Epidermal melanocyte (primary cell): Measurements from ENCODE around the gene AHSP.
"Not testable (repeated sequence)": the region's sequence is repeated elsewhere in the genome, so short reads cannot be mapped to it uniquely, and the experiment has no call there.

Source experiments
- DNase-seq: peaks from one replicate; pipeline ENCODE4 v3.0.0; 2011; ENCODE audit warnings: low spot score; ENCODE audit not compliant: insufficient read length

Gene AHSP

DNA sequence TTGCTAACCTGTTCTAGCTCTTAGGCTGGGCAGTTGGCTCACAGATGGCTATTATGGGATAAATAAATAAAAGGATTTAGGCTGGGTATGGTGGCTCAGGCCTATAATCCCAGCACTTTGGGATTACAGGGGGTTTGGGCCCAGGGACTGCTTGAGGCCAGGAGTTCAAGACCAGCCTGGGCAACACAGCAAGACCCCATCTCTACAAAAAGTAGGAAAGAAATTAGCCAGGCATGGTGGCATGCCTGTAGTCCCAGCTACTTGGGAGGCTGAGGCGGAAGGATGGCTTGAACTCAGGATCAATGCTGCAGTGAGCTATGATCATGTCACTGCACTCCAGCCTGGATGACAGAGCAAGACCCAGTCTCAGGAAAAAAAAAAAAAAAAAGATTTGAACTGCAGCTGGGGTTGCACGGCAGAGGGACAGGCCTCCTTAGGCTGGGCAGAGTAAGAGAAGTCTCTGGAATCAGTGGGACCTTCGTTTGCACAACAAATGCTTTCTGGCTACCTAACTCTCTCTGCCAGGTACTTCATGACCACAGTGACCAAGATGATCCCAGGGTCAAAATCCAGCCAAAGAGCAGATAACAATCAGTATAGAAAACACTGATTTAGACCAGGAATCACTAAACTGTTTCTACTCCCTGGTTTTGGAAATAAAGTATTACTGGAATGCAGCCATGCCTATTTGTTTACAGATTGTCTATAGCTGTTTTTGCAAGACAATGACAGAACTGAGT, 26.3 kb upstream of the AHSP start:
- DNase-seq, result no peak

- DNase-seq, result no peak
Observed at GRCh38 chr16:31501966-31502348, 25.7 kb upstream of the AHSP start.

- no peak for DNase-seq
Observed at GRCh38 chr16:31502981-31503380, 24.7 kb upstream of the AHSP start.

DNA sequence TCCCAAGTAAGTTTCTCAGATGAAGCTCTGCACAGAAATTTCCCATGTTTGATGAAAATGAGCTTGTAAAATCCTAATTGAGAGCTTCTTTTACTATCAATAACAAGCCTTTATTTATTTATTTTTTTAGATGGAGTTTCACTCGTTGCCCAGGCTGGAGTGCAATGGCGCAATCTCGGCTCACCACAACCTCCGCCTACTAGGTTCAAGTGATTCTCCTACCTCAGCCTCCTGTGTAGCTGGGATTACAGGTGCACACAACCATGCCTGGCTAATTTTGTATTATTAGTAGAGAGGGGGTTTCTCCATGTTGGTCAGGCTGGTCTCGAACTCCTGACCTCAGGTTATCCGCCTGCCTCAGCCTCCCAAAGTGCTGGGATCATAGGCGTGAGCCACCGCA, 24.1 kb upstream of the AHSP start:
- not testable (repeated sequence) for DNase-seq

DNA sequence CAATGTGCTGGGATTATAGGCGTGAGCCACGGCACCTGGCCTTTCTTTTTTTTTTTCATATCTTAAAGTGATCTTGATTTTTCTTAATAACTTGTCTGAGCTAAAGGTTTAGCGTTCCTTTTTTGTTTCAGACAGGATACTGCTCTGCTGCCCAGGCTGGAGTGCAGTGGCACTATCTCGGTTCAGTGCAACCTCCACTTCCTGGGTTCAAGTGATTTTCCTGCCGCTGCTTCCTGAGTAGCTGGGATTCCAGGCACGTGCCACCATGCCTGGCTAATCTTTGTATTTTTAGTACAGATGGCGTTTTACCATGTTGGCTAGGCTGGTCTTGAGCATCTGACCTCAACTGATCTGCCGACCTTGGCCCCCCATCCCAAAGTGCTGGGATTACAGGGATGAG, 23.5 kb upstream of the AHSP start:
- no peak for DNase-seq

DNA sequence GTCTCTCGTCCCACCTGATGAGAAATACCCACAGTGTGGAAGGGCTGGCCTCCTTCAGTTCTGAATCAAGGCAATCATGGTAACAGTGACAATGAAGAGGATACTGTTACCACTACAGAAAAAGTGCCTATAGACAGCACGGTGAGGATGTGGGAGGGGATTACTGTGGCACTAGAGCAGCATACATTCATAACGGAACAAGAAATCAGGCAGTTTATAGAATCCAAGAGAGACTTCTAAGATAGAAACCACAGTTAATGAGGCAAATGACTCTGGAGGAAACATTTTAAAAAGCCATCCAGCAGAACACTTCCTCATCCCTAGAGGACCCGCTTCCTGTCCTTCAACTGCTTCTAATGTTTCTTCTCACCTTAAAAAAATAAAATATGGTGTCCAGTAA, 22.2 kb upstream of the AHSP start:
- no peak for DNase-seq

DNA sequence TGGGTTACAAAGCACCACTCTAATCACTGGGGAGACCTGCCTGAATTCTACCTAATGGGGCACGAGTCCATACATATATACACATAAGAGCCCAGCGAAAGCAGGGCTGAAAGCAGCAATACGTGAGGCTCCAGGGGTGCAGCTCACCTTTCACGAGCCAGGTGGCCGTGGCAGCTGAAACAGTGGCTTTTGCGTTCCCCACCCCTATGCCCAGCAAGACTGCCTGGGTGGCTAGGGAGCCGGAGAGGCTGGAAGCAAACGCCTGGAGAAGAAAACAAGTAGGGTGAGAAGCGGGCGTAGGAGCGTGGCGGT, 20.1 kb upstream of the AHSP start:
- DNase-seq, result no peak

DNA sequence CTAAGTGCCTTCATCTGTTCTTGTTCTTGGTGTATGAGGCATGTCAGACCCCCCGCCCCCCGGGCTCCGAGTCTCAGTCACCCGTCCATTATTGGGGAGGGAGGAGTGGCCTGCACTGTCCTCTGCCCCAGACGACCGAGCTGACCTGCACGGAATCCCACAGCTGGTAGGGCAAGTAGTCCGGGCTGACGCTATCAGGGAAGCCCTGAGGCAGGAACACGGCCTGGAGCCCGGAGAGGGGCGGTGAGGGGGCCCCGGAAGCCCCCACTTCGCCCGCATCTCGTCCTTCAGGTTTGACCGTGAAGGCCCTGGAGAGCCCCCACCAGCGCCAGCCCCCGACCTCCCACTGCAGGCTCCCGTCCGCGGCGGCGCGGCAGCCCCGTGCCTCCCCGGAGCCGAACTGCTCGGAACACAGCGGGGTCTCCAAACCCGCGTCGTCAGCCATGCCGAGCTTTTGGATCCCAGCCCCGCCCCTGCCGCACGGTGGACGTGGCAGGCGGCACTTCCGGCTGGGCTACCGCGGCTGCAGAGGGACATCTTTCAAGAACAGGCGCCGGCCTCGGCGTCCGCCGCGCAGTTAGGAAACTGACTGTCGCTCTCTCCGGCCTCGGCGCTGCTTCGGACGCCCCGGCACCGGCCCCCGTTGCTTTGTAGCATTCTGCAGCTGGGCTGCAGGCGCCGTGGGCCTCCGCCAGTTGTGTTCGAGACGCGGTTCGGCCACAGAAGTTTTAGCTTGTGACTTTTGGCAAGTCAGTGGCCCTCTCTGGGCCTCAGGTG, 19.6 kb upstream of the AHSP start, which contains the start of gene RUSF1:
TSS of gene RUSF1 (minus strand) at position 463 of the 777 bp plus-strand sequence. CDS start at position 445, 18 bp downstream.
- peak; percentile 82 for DNase-seq

GRCh38 chr16:31508706-31509195, 18.9 kb upstream of the AHSP start:
- DNase-seq, result no peak

DNA sequence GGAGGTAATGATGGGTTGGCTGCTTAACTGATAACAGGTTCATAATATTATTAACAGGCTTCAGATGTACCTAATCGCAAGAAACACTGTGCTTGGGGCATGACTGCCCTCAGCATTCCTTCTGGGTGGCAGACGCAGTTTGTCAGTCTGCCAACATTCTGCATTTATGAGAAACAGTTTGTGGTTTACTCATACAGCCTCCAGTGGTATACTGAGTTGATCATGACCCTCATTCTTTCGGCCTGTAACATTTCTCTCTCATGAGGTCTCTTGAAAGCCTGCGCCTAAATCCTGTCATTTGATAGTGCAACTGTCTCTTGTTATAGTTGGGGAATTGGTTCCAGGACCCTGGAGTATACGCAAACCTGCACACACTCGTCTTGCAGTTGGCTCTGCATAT, 14.6 kb upstream of the AHSP start:
- no peak for DNase-seq

GRCh38 chr16:31513884-31514283, 13.8 kb upstream of the AHSP start:
- DNase-seq, result no peak

- no peak for DNase-seq
Observed at GRCh38 chr16:31517800-31518402, 9.8 kb upstream of the AHSP start.

DNA sequence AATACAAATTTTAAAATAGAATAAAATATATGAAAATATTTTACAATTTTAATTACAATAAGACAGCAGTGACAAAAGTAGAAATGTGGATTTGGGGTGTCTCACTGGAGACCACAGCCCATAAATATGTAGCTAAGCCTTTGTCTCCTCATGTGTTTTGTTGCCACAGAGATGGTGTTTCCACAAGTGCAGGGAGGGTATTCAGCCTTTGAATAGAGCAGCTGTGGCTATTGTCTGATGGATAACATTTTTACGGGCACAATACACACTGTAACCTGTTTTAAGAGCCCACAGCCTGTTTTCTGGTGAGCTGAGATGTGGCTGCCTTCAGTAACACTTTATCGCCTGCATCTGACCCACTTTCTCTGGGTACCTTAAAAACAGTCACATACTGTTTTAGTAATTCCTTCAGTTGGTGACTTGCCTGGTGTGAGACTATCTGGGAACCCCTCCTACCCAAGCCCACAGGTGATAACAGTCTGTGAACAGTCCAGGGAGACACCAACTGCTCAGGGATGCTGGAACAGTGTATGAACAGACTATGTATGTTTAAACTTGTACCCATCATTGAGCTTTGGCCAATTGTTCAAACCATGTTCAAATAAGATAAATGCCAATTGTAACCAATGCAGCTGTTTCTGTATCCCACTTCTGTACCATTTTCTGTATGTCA, 7.8 kb upstream of the AHSP start:
- DNase-seq, result no peak

DNA sequence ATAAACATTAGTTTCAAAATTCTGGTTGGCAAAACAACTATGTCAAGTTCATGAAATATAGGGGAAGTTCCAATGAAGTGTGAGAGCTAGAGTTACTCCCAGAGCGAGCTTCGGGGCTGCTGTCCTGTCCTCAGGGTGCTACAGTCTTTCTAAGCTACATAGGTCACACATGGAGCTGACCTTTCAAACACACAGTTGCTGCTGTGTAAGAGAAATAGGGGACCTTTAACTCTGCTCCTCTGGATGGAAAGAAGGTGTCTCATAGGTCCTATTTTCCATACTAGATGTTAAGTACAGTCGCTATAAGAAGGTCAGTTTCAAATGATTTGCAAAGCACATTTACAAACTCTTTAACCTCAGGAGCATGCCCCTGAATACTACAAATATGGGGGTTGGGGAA, 6.3 kb upstream of the AHSP start:
- no peak for DNase-seq

DNA sequence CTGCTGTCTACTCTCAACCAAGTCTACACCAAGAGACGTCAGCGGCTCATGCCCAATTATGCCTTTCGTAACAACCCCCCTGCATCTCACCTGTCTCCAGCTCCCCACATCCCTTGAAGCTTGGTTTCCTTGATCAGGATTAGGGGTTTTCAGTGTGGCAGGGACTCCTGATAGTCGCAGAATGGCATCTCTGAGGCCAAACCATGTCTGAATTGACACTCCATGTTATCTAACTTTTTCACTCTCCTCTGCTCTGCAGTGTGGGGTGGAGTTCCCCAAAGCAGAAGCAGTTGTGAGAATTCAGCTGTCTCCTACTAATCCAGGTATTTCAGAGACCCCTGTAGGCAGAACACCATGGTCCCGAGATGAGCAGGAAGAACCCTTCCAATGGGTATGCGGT, 5.6 kb upstream of the AHSP start:
- no peak for DNase-seq

- DNase-seq, result not testable (repeated sequence)
Observed at GRCh38 chr16:31523768-31524167, 3.9 kb upstream of the AHSP start.

GRCh38 chr16:31525113-31525512, 2.6 kb upstream of the AHSP start:
- no peak for DNase-seq

DNA sequence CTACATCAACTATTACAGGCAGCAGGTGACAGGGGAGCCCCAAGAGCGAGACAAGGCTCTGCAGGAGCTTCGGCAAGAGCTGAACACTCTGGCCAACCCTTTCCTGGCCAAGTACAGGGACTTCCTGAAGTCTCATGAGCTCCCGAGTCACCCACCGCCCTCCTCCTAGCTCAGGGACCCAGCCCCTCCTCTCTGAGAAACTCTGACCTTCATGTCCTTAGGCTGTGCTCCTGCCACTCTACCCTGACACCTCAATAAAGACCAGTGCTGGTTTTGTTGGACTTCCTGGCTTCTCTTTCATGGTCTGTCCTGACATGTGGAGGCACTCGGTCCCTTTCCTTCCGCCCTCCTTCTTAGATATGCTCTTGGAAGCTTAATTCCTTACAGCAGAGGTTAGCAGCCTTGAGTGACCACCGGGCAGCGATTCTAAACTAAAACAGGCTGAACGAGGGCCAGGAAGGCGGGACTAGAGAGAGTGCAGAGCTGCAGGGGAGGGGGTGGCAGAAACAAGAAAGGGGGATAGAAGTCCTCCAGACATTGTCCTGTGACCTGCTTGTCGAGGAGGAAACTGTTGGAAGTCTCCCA, 915 bp downstream of the AHSP start:
- no peak for DNase-seq

GRCh38 chr16:31529108-31529936, 1.6 kb downstream of the AHSP start:
- DNase-seq, result peak; percentile 25

GRCh38 chr16:31529937-31530312, 2.2 kb downstream of the AHSP start:
- no peak for DNase-seq

DNA sequence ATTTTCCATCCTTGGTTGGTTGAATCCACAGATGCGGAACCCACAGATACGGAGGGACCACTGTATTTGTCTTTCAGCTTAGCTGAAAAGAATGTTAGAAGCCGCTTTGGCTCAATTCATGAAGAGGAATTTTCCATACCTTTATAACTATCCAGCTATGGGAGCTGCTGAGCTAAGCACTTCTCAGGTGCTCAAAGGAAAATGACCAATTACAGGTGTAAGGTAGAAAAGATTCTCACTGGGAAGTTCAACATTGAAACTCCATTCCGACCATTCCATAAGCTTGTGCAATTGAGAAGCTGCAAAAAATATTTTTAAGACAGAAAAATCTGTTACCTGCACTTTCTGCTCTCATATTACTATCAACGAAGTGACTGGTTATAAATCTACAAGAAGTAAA, 2.7 kb downstream of the AHSP start:
- DNase-seq, result no peak
